GM21723 (cell line): ENCODE data around the gene RALY.

Experiments used
- ATAC-seq: cut with Tn5 transposase; IDR thresholded peaks from one replicate; pipeline ENCODE4 v1.9.1; 2021; ENCODE audit warnings: mild to moderate bottlenecking, moderate library complexity; ENCODE audit not compliant: unreplicated experiment

The RALY gene

GRCh38 chr20:34102342-34102741, 108.6 kb downstream of the RALY start:
- no peak for ATAC-seq

DNA sequence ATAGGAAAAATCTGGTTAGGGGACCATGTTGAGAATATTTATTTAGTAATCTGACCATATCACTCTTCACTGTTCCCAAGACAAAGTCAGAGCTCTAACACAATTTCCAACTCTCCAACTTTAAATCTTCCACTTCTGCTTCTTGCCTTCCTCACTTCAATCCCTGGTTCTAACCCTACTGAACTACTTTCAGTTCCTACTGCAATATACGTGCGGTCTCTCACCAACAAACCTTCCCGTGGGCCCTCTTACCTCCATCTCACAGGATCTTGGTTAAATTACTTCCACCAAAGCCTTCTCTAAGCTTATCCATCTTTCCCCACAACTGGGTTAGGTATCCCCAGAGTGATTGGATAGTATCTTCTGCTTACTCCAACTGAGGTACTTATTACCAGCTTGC, 110.3 kb downstream of the RALY start:
- ATAC-seq = no peak

- ATAC-seq = no peak
Measured at GRCh38 chr20:34105978-34106675, 112.4 kb downstream of the RALY start.

- no peak for ATAC-seq
Measured at GRCh38 chr20:34108616-34109174, 115.0 kb downstream of the RALY start.

GRCh38 chr20:34109442-34109841, 115.7 kb downstream of the RALY start:
- ATAC-seq = no peak

- no peak for ATAC-seq
Measured at GRCh38 chr20:34110025-34110744, 116.5 kb downstream of the RALY start.

- no peak for ATAC-seq
Measured at GRCh38 chr20:34110745-34111641, 117.3 kb downstream of the RALY start.

- ATAC-seq = peak; percentile 90
Measured at GRCh38 chr20:34111702-34112599, 118.2 kb downstream of the RALY start, which contains the start of gene EIF2S2. Gene EIF2S2 (minus strand): TSS chr20:34112243. CDS start chr20:34112110, 133 bp downstream.

GRCh38 chr20:34112600-34113101, 118.9 kb downstream of the RALY start:
- no peak for ATAC-seq

GRCh38 chr20:34114809-34115208, 121.1 kb downstream of the RALY start:
- no peak for ATAC-seq

DNA sequence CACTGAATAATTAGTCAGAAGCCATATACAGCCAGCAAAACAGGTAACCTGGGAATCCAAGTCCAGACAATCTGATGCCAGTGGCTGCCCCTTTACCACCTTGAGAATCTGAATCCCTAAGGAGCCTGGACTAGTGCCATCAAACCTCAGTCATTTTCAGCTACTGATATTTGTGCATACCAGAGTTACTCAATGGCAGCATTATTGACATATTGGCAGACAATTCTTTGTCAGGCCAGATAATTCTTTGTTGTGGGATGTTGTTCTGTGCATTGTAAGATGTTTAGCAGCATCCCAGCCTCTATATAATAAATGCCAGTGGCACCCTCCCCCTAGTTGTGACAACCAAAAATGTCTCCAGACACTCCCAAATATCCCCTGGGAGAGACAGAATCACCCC, 121.5 kb downstream of the RALY start:
- no peak for ATAC-seq

GRCh38 chr20:34120213-34120612, 126.5 kb downstream of the RALY start:
- ATAC-seq = no peak

DNA sequence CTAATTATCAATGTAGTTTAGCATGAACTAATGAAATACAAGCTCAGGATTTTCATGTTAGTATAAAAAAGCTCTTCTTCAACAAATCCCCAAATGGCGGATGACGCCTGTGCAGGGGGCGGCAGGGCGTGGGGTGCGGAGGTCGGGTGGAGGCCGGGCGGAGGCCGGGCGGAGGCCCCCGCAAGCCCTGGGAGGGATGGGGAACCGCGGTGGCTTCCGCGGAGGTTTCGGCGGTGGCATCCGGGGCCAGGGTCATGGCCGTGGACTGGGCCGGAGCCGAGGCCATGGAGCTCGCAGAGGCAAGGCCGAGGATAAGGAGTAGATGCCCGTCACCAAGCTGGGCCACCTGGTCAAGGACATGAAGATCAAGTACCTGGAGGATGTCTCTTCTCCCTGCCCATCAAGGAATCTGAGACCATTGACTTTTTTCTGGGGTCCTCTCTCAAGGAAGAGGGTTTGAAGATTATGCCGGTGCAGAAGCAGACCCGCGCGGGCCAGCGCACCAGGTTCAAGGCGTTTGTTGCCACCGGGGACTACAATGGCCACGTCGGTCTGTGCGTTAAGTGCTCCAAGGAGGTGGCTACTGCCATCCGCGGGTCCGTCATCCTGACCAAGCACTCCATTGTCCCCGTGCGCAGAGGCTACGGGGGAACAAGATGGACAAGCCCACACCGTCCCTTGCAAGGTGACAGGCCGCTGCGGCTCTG, 128.7 kb downstream of the RALY start:
- ATAC-seq = no peak

DNA sequence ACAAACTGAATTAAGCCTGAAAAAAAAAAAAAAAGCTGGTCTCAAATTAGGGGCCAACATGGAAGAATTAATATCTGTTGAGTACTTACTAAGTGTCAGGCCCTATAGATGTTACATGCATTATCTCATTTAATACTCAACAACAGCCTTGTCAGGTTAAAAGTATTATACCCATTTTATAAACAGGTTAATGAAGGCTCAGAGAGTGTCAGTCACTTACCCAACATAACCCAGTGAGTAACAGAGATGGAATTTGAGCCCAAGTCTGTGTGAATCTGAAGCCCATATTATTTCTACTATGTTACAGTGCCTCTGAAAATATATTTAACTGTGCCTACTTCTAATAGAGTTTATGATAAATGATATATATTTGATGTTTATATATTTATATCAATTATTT, 129.6 kb downstream of the RALY start:
- no peak for ATAC-seq

- ATAC-seq = no peak
Measured at GRCh38 chr20:34124469-34125249, 130.9 kb downstream of the RALY start.

GRCh38 chr20:34127792-34128191, 134.1 kb downstream of the RALY start:
- no peak for ATAC-seq

DNA sequence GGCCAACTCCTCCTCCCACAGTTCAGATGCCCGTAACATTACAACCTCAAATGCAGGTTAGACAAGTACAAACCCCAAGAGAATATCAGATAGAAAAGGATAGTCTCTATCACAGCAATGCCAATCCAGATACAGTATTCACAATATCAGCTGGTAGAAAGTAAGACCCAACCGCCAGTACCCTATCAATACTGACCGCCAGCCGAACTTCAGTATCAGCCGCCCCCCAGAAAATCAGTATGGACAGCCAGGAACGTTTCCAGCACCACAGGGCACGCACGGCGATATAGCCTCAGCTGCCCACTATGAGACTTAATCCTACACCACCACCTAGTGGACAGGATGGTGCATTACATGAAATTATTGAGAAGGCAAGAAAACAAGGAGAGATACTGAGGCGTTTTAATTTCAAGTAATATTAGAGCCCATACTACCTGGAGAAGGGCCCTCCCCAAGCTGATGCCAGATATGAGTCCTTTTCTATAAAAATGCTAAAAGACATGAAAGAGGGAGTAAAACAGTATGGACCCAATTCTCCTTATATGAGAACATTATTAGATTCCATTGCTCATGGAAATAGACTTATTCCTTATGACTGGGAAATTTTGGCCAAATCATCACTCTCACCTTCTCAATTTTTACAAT, 135.9 kb downstream of the RALY start:
- no peak for ATAC-seq

DNA sequence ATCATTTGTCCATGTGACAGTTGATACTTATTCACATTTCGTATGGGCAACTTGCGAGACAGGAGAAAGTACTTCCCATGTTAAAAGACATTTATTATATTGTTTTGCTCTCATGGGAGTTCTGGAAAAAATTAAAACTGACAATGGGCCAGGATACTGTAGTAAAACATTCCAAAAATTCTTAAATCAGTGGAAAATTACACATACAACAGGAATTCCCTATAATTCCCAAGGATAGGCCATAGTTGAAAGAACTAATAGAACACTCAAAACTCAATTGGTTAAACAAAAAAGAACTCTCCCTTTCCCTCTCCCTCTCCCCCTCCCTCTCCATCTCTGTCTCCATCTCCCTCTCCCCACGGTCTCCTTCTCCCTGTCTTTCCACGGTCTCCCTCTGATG, 137.8 kb downstream of the RALY start:
- no peak for ATAC-seq
